Heart left ventricle (tissue), 13 donors: ENCODE measurements around the gene RUNX1.

ENCODE experiments used
- POLR2A ChIP-seq, 2 donors: fragments of 450-650 bp; IDR thresholded peaks; one replicate each; pipeline ENCODE4 v1.6.1; 2017; ENCODE audit warnings: antibody characterized with exemption in 2 of 2, mild to moderate bottlenecking in 2 of 2, moderate library complexity in 2 of 2
- TF ChIP-seq, protein P1 (sequence below), 12 donors: fragments of 200-600 bp; sonication (generic) in 4 of 12; IDR thresholded peaks; one replicate each; pipeline versions ENCODE4 v1.5.0 to v1.8.0; 2018 to 2022; ENCODE audit warnings: antibody characterized with exemption in 12 of 12, mild to moderate bottlenecking in 5 of 12
- donor health status: ischemic (EF 13 %, LVEDD 7.1; RV severe dilation, severe dysfunction).
- donor health status: DM: no; HTN: yes; CAD: no.
- donor health status: DM: no; HTN: no; CAD: no.
- donor health status: ischemic (EF 25% LVEDD 6.9; RV normal size, moderate dysfunction).
- donor health status: ischemic (EF 25% LVEDD 5.7; RV mildly dilated, moderate dysfunction).
- donor health status: ischemic (EF 35%, LVEDD 5.7; RV mildly dilated, moderate dysfunction).
- donor health status: nonischemic (EF 11% LVEDD 7.7; RV severe dilation, severe dysfunction).
- donor health status: DM: yes; HTN: yes; CAD: no.
- donor health status: PGD.
- donor health status: ischemic (EF 29% LVEDD 5.4; RV normal size, mild dysfunction).
- donor health status: nonischemic (EF 23%, LVEDD 6.1; RV moderate dilation, normal function).

DNA sequence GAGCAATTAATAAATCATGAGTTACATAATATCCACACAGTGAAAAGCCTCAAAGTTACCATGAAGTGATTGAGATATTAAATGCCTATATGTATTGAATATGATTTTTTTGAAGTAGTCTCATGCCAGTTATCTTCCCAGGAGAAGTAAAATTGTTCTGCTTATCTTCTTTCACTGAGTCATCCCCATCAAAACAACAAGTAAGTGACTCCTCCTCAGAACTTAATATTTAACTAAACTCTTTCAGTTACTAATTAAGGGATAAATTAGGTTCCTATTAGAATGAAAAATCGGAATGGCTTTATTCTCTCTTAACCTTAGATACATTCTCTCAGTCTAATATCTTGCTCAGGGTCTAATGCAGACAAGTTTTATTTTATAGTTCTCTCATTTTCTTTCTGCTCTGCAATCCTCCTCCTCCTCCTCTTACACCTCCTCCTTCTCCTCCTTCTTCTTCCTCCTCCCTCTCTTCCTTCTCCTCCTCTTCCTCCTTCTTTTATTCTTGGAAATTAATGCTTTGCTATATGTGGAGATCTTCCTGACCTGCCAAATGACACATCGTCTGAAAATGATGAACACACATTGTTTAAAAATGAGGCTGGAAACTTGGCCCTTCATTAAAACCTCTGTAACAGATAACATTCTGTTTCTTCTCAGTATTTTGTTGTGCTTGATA is 110.9 kb downstream of the RUNX1 start:
- TF ChIP-seq, protein P1, sequence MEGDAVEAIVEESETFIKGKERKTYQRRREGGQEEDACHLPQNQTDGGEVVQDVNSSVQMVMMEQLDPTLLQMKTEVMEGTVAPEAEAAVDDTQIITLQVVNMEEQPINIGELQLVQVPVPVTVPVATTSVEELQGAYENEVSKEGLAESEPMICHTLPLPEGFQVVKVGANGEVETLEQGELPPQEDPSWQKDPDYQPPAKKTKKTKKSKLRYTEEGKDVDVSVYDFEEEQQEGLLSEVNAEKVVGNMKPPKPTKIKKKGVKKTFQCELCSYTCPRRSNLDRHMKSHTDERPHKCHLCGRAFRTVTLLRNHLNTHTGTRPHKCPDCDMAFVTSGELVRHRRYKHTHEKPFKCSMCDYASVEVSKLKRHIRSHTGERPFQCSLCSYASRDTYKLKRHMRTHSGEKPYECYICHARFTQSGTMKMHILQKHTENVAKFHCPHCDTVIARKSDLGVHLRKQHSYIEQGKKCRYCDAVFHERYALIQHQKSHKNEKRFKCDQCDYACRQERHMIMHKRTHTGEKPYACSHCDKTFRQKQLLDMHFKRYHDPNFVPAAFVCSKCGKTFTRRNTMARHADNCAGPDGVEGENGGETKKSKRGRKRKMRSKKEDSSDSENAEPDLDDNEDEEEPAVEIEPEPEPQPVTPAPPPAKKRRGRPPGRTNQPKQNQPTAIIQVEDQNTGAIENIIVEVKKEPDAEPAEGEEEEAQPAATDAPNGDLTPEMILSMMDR (IDR thresholded peaks at IDR 0.05), result no peak
- TF ChIP-seq POLR2A (IDR thresholded peaks at IDR 0.05), result no peak
